ENCODE measurements around the gene DNAJC30. TPM values are rescaled to one million over a fixed set of nuclear protein-coding genes. Genes with fewer than 3 reads are reported as not detected.
A peak's percentile ranks its signal among the peaks of the same experiment; 100 is the strongest.

Gene DNAJC30
- total and polyA plus RNA-seq, 9 donors, result 7.1 to 16.1 (median 12.6) TPM

DNA sequence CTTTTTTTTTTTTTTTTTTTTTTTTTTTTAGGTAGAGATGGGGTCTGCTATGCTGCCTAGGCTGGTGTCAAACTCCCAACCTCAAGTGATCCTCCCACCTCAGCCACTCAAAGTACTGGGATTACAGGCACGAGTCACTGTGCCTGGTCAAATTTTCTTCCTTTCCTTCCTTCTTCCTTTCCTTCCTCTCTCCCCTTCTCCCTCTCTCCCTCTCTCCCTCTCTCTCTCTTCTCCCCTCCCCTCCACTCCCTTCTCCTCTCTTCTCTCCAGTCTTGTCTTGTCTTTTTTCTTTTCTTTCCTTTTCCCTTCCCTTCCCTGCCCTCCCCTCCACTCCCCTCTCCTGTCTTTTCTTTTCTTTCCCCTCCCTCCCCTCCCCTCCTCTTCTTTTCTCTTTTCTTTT is 51.7 kb downstream of the DNAJC30 start:
- Histone ChIP-seq H3K4me3 (no peak overlapping the region), H3K9me3 (no peaks in the 10 kb centered on the region), H3K36me3 (no peaks in the 10 kb centered on the region), H3K27me3 (no peaks in the 10 kb centered on the region), H3K27ac (no peak overlapping the region), H3K4me1 (ENCODE audit: insufficient read depth) (no peaks in the 10 kb centered on the region)
- TF ChIP-seq, protein P1, sequence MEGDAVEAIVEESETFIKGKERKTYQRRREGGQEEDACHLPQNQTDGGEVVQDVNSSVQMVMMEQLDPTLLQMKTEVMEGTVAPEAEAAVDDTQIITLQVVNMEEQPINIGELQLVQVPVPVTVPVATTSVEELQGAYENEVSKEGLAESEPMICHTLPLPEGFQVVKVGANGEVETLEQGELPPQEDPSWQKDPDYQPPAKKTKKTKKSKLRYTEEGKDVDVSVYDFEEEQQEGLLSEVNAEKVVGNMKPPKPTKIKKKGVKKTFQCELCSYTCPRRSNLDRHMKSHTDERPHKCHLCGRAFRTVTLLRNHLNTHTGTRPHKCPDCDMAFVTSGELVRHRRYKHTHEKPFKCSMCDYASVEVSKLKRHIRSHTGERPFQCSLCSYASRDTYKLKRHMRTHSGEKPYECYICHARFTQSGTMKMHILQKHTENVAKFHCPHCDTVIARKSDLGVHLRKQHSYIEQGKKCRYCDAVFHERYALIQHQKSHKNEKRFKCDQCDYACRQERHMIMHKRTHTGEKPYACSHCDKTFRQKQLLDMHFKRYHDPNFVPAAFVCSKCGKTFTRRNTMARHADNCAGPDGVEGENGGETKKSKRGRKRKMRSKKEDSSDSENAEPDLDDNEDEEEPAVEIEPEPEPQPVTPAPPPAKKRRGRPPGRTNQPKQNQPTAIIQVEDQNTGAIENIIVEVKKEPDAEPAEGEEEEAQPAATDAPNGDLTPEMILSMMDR (IDR thresholded peaks at IDR 0.05), result no peak
- TF ChIP-seq EP300 (IDR thresholded peaks at IDR 0.05) (no peak), POLR2A (IDR thresholded peaks at IDR 0.05) (no peak)
- intact Hi-C loops (cut with DNase I), result no loop called here
- WGBS, 3 donors, result 13 to 24% (median 13%) methylated on average over 1 of the region's 1 CpG
- DNase-seq, result no peak

MicroRNAs encoded within 50 kb of the gene (microRNA counts, 767-probe panel; counts per million panel counts)
- 530 counts per million, percentile 78 among the panel's probes with 10 or more counts for microRNA hsa-miR-4284

Small RNAs within 50 kb of the gene (microRNA-seq; reads per million reads assigned to microRNA genes)
- gene MIR4284, result 0 reads per million in 3 donors

Small RNAs within 50 kb of the gene (small RNA-seq; reads per million reads assigned to genes)
- gene MIR4284 (not detected), gene RN7SL265P (not detected)

Other genes with a start within 250 kb of the DNAJC30 start
- under 1 TPM; 0.12 to 0.57 (median 0.18) TPM for gene FZD9, start 249.7 kb downstream of the DNAJC30 start, total RNA-seq
- under 1 TPM in 1 of 2 donors, not detected in 1; 0.19 TPM for gene FZD9, start 249.7 kb downstream of the DNAJC30 start, polyA plus RNA-seq
- 10 to 100 TPM; 37.6 to 89.7 (median 63.3) TPM for gene BAZ1B, start 161.2 kb downstream of the DNAJC30 start, total RNA-seq
- 10 to 100 TPM; 33.4 to 54.6 TPM for gene BAZ1B, start 161.2 kb downstream of the DNAJC30 start, polyA plus RNA-seq
- 10 to 100 TPM; 29.5 to 52.4 (median 34.0) TPM for gene BCL7B, start 125.8 kb downstream of the DNAJC30 start, total RNA-seq
- gene BCL7B, start 125.8 kb downstream of the DNAJC30 start, polyA plus RNA-seq, result 10 to 100 TPM; 31.8 to 44.8 TPM
- gene TBL2, start 104.9 kb downstream of the DNAJC30 start, total RNA-seq, result 10 to 100 TPM; 32.7 to 47.3 (median 42.5) TPM
- gene TBL2, start 104.9 kb downstream of the DNAJC30 start, polyA plus RNA-seq, result 10 to 100 TPM; 26.6 to 28.9 TPM
- gene MLXIPL, start 58.9 kb downstream of the DNAJC30 start, total RNA-seq, result 10 to 100 TPM in 2 of 7 donors, 1 to 10 TPM in 4, under 1 TPM in 1; 0.71 to 49.6 (median 5.4) TPM
- gene MLXIPL, start 58.9 kb downstream of the DNAJC30 start, polyA plus RNA-seq, result under 1 TPM; 0.27 to 0.71 TPM
- 1 to 10 TPM; 4.7 to 8.8 (median 6.3) TPM for gene VPS37D, start 15.6 kb downstream of the DNAJC30 start, total RNA-seq
- 1 to 10 TPM in 1 of 2 donors, under 1 TPM in 1; 0.28 to 6.1 TPM for gene VPS37D, start 15.6 kb downstream of the DNAJC30 start, polyA plus RNA-seq
- 10 to 100 TPM; 19.8 to 62.9 (median 53.3) TPM for gene BUD23, start 144 bp upstream of the DNAJC30 start, total RNA-seq
- gene BUD23, start 144 bp upstream of the DNAJC30 start, polyA plus RNA-seq, result 10 to 100 TPM; 49.0 to 52.3 TPM
- gene STX1A, start 36.2 kb upstream of the DNAJC30 start, total RNA-seq, result 10 to 100 TPM in 1 of 7 donors, 1 to 10 TPM in 6; 4.5 to 11.3 (median 6.4) TPM
- gene STX1A, start 36.2 kb upstream of the DNAJC30 start, polyA plus RNA-seq, result 1 to 10 TPM; 1.6 to 5.1 TPM
- gene ABHD11, start 55.3 kb upstream of the DNAJC30 start, total RNA-seq, result 10 to 100 TPM in 4 of 7 donors, 1 to 10 TPM in 3; 8.0 to 34.6 (median 11.4) TPM
- gene ABHD11, start 55.3 kb upstream of the DNAJC30 start, polyA plus RNA-seq, result 10 to 100 TPM; 10.7 to 11.9 TPM
- 100 to 1,000 TPM in 1 of 7 donors, 10 to 100 TPM in 1, 1 to 10 TPM in 3, not detected in 2; 3.3 to 253 (median 8.2) TPM for gene CLDN3, start 86.8 kb upstream of the DNAJC30 start, total RNA-seq
- under 1 TPM in 1 of 2 donors, not detected in 1; 0.30 TPM for gene CLDN3, start 86.8 kb upstream of the DNAJC30 start, polyA plus RNA-seq
- 100 to 1,000 TPM in 1 of 7 donors, 10 to 100 TPM in 1, 1 to 10 TPM in 3, under 1 TPM in 1, not detected in 1; 0.40 to 240 (median 9.1) TPM for gene CLDN4, start 147.5 kb upstream of the DNAJC30 start, total RNA-seq
- gene CLDN4, start 147.5 kb upstream of the DNAJC30 start, polyA plus RNA-seq, result under 1 TPM; 0.27 to 0.35 TPM
- gene METTL27, start 159.1 kb upstream of the DNAJC30 start, total RNA-seq, result 10 to 100 TPM in 1 of 7 donors, 1 to 10 TPM in 6; 1.8 to 25.6 (median 4.3) TPM
- 1 to 10 TPM in 1 of 2 donors, not detected in 1; 3.0 TPM for gene METTL27, start 159.1 kb upstream of the DNAJC30 start, polyA plus RNA-seq
- under 1 TPM in 1 of 7 donors, not detected in 6; 0.34 TPM for gene TMEM270, start 177.7 kb upstream of the DNAJC30 start, total RNA-seq
- gene TMEM270, start 177.7 kb upstream of the DNAJC30 start, polyA plus RNA-seq, result not detected